T-cell (primary cell): ENCODE measurements around the gene KCNA1. TPM values are rescaled to one million over a fixed set of nuclear protein-coding genes. Genes with fewer than 3 reads are reported as not detected.

Experiments
- ATAC-seq, 4 experiments: fragments of 200-7000 bp in 3 of 4; fragments of 150-1000 bp in 1 of 4; cut with Tn5 transposase; replicated peaks in 1 of 4; 1 replicate in 3 of 4; 2 replicates in 1 of 4; pipeline ENCODE4 v1.10.0; 2021; ENCODE audit warnings: moderate library complexity in 3 of 4, mild to moderate bottlenecking in 2 of 4, moderate number of reproducible peaks in 1 of 4
- CTCF ChIA-PET, 2 donors: fragments of 300-600 bp; sonication (Branson Sonifier 250); formaldehyde crosslinking; loops; one replicate each; lab custom pipeline; 2022; ENCODE audit warnings: antibody characterized with exemption in 2 of 2; lab: Charles Lee
- POLR2A ChIA-PET, 2 donors: fragments of 300-600 bp; sonication (Branson Sonifier 250); formaldehyde crosslinking; loops; one replicate each; lab custom pipeline; 2022; ENCODE audit warnings: antibody characterized with exemption in 2 of 2; lab: Charles Lee
- DNase-seq, 35 experiments: peaks; one replicate each; pipeline versions ENCODE4 v3.0.0 to v3.0.0-alpha.2; 2013 to 2023
- H3K27ac ChIP-seq: one replicate; pipeline ENCODE4 v1.5.1; 2013; ENCODE audit warnings: low read length
- H3K27me3 ChIP-seq, 2 experiments: replicated peaks in 1 of 2; 1 replicate in 1 of 2; 2 replicates in 1 of 2; pipeline versions ENCODE4 v1.6.1 to v1.7.0; 2013; ENCODE audit warnings: low read length in 1 of 2, mixed read lengths in 1 of 2; ENCODE audit not compliant: control insufficient read depth in 2 of 2, insufficient read depth in 2 of 2; ENCODE audit errors: extremely low read depth in 1 of 2
- H3K36me3 ChIP-seq, 2 donors: 1 replicate in 1 of 2; 2 replicates in 1 of 2; pipeline versions ENCODE4 v1.6.1 to v1.7.0; 2013; ENCODE audit warnings: low read length in 1 of 2; ENCODE audit not compliant: control insufficient read depth in 2 of 2, insufficient read depth in 1 of 2; ENCODE audit errors: extremely low read depth in 1 of 2
- H3K4me1 ChIP-seq, 2 experiments: 1 replicate in 1 of 2; 2 replicates in 1 of 2; pipeline versions ENCODE4 v1.6.1 to v1.7.0; 2013; ENCODE audit warnings: low read length in 2 of 2, mixed read lengths in 1 of 2; ENCODE audit not compliant: insufficient read depth in 2 of 2, control insufficient read depth in 1 of 2; ENCODE audit errors: extremely low read depth in 1 of 2
- H3K4me3 ChIP-seq, 2 donors: 1 replicate in 1 of 2; 2 replicates in 1 of 2; pipeline versions ENCODE4 v1.5.1 to v1.7.0; 2013; ENCODE audit warnings: mild to moderate bottlenecking in 2 of 2, low read length in 1 of 2, moderate library complexity in 1 of 2; ENCODE audit not compliant: control insufficient read depth in 1 of 2; ENCODE audit errors: extremely low read depth in 1 of 2
- H3K9me3 ChIP-seq: 2 replicates; pipeline ENCODE4 v1.7.0; 2013
- H3K27ac Mint-ChIP-seq, 2 donors: one replicate each; pipeline ENCODE4 v1.8.0; 2020 to 2021; ENCODE audit warnings: mild to moderate bottlenecking in 2 of 2, mixed read lengths in 2 of 2
- H3K27me3 Mint-ChIP-seq, 2 donors: one replicate each; pipeline ENCODE4 v1.8.0; 2021 to 2022; ENCODE audit warnings: mixed read lengths in 2 of 2
- H3K36me3 Mint-ChIP-seq: one replicate; pipeline ENCODE4 v1.8.0; 2021; ENCODE audit warnings: mixed read lengths
- H3K4me1 Mint-ChIP-seq, 3 donors: one replicate each; pipeline ENCODE4 v1.8.0; 2020 to 2022; ENCODE audit warnings: mixed read lengths in 3 of 3, mild to moderate bottlenecking in 1 of 3
- H3K4me3 Mint-ChIP-seq, 3 donors: one replicate each; pipeline ENCODE4 v1.8.0; 2020 to 2022; ENCODE audit warnings: mild to moderate bottlenecking in 3 of 3, mixed read lengths in 3 of 3, moderate library complexity in 3 of 3
- H3K9me3 Mint-ChIP-seq, 3 donors: one replicate each; pipeline ENCODE4 v1.8.0; 2020 to 2022; ENCODE audit warnings: mixed read lengths in 3 of 3
- WGBS: methylation state at CpG from one replicate; pipeline ENCODE4 v1.1.5; 2013; ENCODE audit warnings: missing lambda C conversion rate; ENCODE audit not compliant: insufficient coverage; 5-methylcytosine and 5-hydroxymethylcytosine counted together
- total RNA-seq, 35 experiments: library from RNA in 6 of 35; stranded (reverse) in 6 of 35; fragments of 120-200 nt in 1 of 35; gene quantifications; one replicate each; pipeline versions ENCODE4 v1.2.1 to v1.2.4 and lab custom pipeline; 2013 to 2026

KCNA1 gene
- total RNA-seq, 5 donors from 2014 or later (not counting 1 experiment from before 2014, with no cell fraction given): not detected

DNA sequence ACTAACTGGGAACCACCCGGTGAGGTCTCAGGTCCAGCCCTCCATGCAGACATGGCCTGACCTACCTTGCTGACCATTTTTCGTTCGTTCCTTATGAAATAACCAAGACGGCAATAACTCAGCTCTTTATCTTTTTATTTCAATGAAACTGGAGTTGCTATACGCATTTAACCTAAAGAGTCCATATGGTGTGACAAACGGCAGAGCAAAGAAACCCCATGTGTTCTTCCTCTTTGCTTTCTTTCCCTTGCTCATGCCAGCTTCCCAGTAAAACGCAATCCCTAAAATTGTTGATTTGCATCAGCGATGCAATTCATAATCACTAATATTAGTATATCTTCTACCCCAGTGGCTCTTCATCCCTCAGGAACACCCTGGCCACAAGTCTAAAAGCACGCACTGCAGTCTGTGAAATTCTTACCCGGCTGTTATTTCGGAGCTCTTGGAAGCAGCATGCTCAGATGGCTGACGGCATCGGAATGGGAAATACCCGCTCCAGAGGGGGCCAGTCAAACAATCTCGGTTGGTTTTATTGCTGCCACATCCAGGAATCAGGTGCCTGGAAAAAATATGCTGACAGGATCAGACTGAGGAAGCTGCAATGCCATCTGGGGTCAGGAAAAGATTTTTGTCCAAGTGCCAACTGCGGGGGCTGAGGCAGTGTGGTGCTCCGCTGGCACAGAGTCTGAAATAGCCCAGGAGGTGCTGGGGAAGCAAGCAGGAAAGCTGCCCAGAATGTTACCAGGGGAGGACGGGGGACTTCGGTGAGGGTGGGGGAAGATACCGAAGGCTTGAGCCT lies 28.2 kb upstream of the KCNA1 start:
- Mint-ChIP-seq H3K4me3 (no peak overlapping the region), H3K27me3 (peaks cover 28 to 44% of the 10 kb centered on the region in 2 donors), H3K36me3 (no peaks in the 10 kb centered on the region), H3K9me3 (peaks cover 5 to 10% (median 6%) of the 10 kb centered on the region in 3 donors), H3K27ac (no peak overlapping the region), H3K4me1 (no peaks in the 10 kb centered on the region)
- ChIA-PET POLR2A (no interaction called here), CTCF (no interaction called here)
- Histone ChIP-seq H3K27me3 (peaks cover 3 to 10% of the 10 kb centered on the region in 2 experiments), H3K27ac (no peak overlapping the region), H3K4me1 (no peaks in the 10 kb centered on the region), H3K4me3 (no peak overlapping the region), H3K36me3 (no peaks in the 10 kb centered on the region), H3K9me3 (no peaks in the 10 kb centered on the region)
- ATAC-seq (no peak), DNase-seq (no peak)
- WGBS: 82% methylated on average over 17 of the region's 20 CpGs

GRCh38 chr12:4891866-4892265 lies 17.8 kb upstream of the KCNA1 start:
- DNase-seq (no peak), ATAC-seq (no peak)
- POLR2A ChIA-PET: no interaction called here
- peaks cover 2 to 5% of the 10 kb centered on the region in 2 experiments for H3K27me3 ChIP-seq
- no peaks in the 10 kb centered on the region for H3K9me3 Mint-ChIP-seq
- H3K36me3 Mint-ChIP-seq: no peaks in the 10 kb centered on the region
- CTCF ChIA-PET: no interaction called here
- no peak overlapping the region for H3K4me3 ChIP-seq
- no peaks in the 10 kb centered on the region for H3K9me3 ChIP-seq
- 92% methylated on average over 2 of the region's 5 CpGs for WGBS
- H3K27me3 Mint-ChIP-seq: peaks cover 21 to 33% of the 10 kb centered on the region in 2 donors
- no peak overlapping the region for H3K27ac Mint-ChIP-seq
- H3K36me3 ChIP-seq: no peaks in the 10 kb centered on the region
- H3K4me1 Mint-ChIP-seq: no peaks in the 10 kb centered on the region
- H3K4me3 Mint-ChIP-seq: no peak overlapping the region
- H3K4me1 ChIP-seq: no peaks in the 10 kb centered on the region
- H3K27ac ChIP-seq: no peak overlapping the region

DNA sequence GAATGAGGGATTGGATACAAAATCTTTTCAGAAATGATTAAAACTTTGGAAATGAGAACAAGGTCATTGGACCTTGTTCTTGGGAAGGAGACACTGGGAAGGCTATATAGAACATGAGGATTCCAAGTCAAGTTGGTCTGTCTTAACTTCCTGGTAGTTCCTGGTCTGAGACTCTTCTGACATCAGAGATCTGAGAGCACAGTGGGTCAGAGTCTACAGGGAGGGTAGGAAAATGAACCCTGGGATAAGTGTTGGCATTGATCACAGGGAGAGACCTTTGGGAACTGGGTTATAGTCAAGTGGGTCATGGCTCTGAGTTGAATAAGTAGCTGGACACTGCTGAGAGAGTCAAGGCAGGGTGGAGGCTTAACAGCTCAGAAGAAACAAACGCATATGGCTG lies 17.3 kb upstream of the KCNA1 start:
- Mint-ChIP-seq H3K9me3 (no peaks in the 10 kb centered on the region), H3K4me3 (no peak overlapping the region), H3K36me3 (no peaks in the 10 kb centered on the region), H3K27me3 (peaks cover 17 to 29% of the 10 kb centered on the region in 2 donors), H3K4me1 (no peaks in the 10 kb centered on the region), H3K27ac (no peak overlapping the region)
- no peaks in the 10 kb centered on the region for H3K4me1 ChIP-seq
- DNase-seq (no peak), ATAC-seq (no peak)
- no peaks in the 10 kb centered on the region for H3K9me3 ChIP-seq
- H3K36me3 ChIP-seq: no peaks in the 10 kb centered on the region
- ChIA-PET POLR2A (no interaction called here), CTCF (no interaction called here)
- WGBS: 92% methylated on average over 1 of the region's 1 CpG
- no peak overlapping the region for H3K27ac ChIP-seq
- H3K27me3 ChIP-seq: peaks cover 2 to 5% of the 10 kb centered on the region in 2 experiments
- H3K4me3 ChIP-seq: no peak overlapping the region

DNA sequence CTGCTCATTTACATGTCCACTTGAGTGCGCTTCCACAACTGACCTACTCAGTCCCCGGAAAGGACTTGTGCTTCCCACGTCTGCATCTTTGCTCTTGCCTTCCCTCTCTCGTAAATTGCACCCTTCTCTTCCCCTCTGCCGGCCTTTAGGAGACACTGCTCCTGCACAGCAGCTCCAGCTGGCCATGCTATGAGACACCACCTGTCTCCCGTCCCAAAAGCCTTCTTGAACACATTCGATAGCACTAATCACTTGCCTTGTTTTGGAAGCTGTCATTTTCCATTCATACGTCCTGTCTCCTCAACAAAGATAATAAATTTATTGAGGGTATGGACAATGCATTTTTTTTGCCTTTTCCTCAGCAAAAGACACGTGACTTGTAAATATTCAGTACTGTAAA lies 15.7 kb upstream of the KCNA1 start:
- Histone ChIP-seq H3K36me3 (no peaks in the 10 kb centered on the region), H3K27ac (no peak overlapping the region), H3K27me3 (peaks cover 2 to 5% of the 10 kb centered on the region in 2 experiments), H3K4me1 (no peaks in the 10 kb centered on the region), H3K4me3 (no peak overlapping the region), H3K9me3 (no peaks in the 10 kb centered on the region)
- WGBS: 63% methylated on average over 6 of the region's 9 CpGs
- ChIA-PET CTCF (interaction anchor here in 1 of 2 donors (0.6 kb wide), 1 partner anchor 1940 kb away, joined by 6 read pairs; no protein-coding TSS in a partner anchor), POLR2A (no interaction called here)
- Mint-ChIP-seq H3K27ac (no peak overlapping the region), H3K4me1 (no peaks in the 10 kb centered on the region), H3K4me3 (no peak overlapping the region), H3K27me3 (peaks cover 15 to 23% of the 10 kb centered on the region in 2 donors), H3K36me3 (no peaks in the 10 kb centered on the region), H3K9me3 (no peaks in the 10 kb centered on the region)
- ATAC-seq: no peak
- DNase-seq: no peak

- CTCF ChIA-PET: no interaction called here
- Mint-ChIP-seq H3K36me3 (no peaks in the 10 kb centered on the region), H3K27me3 (peaks cover 16 to 29% of the 10 kb centered on the region in 2 donors), H3K4me1 (no peaks in the 10 kb centered on the region), H3K9me3 (no peaks in the 10 kb centered on the region), H3K4me3 (no peak overlapping the region), H3K27ac (no peak overlapping the region)
- no peak overlapping the region for H3K4me3 ChIP-seq
- H3K9me3 ChIP-seq: no peaks in the 10 kb centered on the region
- no peak overlapping the region for H3K27ac ChIP-seq
- peaks cover 3 to 11% of the 10 kb centered on the region in 2 experiments for H3K27me3 ChIP-seq
- no peaks in the 10 kb centered on the region for H3K4me1 ChIP-seq
- POLR2A ChIA-PET: no interaction called here
- DNase-seq (no peak), ATAC-seq (no peak)
- H3K36me3 ChIP-seq: no peaks in the 10 kb centered on the region
- 44% methylated on average over 4 of the region's 4 CpGs for WGBS
Observed at GRCh38 chr12:4899364-4899763, 10.3 kb upstream of the KCNA1 start.

DNA sequence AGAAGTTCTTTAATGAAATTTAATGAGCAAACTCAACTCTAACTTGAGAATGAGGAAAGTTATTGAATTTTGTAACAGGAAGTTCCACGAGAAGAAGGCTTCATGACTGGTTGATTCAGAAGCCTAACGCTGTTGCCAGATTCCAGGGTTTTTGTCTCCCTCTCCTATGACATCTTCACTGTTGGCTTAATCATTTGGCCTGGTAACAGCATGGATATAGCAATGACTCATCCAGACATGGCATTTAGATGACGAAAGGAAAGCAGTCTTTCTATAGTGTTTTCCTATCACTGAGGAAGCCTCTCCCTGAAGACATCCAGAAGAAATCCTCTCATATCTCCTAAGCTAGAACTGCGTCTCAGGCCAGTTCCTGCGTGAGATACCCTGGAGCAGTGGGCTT lies 9.4 kb upstream of the KCNA1 start:
- DNase-seq (no peak), ATAC-seq (no peak)
- peaks cover 9 to 10% of the 10 kb centered on the region in 2 experiments for H3K27me3 ChIP-seq
- POLR2A ChIA-PET: no interaction called here
- H3K9me3 Mint-ChIP-seq: no peaks in the 10 kb centered on the region
- WGBS: 100% methylated on average over 1 of the region's 5 CpGs
- no peak overlapping the region for H3K4me3 ChIP-seq
- no peak overlapping the region for H3K27ac ChIP-seq
- CTCF ChIA-PET: no interaction called here
- H3K27me3 Mint-ChIP-seq: peaks cover 19 to 25% of the 10 kb centered on the region in 2 donors
- no peaks in the 10 kb centered on the region for H3K4me1 Mint-ChIP-seq
- H3K9me3 ChIP-seq: no peaks in the 10 kb centered on the region
- no peak overlapping the region for H3K27ac Mint-ChIP-seq
- no peaks in the 10 kb centered on the region for H3K36me3 ChIP-seq
- H3K4me1 ChIP-seq: no peaks in the 10 kb centered on the region
- H3K36me3 Mint-ChIP-seq: no peaks in the 10 kb centered on the region
- H3K4me3 Mint-ChIP-seq: no peak overlapping the region
